HG02870 (cell line): ENCODE results near the gene TNFAIP6.
"Not testable (repeated sequence)": the region's sequence is repeated elsewhere in the genome, so short reads cannot be mapped to it uniquely, and the experiment has no call there.

Source experiments
- ATAC-seq: cut with Tn5 transposase; IDR thresholded peaks from one replicate; pipeline ENCODE4 v1.9.1; 2021; ENCODE audit warnings: mild to moderate bottlenecking, moderate library complexity; ENCODE audit not compliant: unreplicated experiment

The TNFAIP6 gene

DNA sequence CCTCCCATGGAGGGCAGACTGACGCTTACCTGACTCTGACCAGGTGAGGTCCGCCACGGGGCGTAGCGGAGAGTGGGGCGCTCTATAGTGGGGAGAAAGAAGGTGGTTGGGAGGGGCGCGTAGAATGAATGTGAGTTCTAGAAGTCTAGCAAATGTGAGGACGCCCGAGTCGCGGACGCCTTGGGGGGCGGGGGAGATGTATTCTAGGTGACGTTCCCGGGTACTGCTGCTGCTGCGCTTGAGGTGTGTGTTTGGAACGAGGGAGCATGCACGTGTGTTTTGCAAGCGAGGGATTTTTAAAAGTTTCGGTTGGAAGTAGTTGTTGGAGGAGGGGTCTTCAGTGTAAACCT, 53.1 kb downstream of the TNFAIP6 start:
- peak; percentile 34 for ATAC-seq

DNA sequence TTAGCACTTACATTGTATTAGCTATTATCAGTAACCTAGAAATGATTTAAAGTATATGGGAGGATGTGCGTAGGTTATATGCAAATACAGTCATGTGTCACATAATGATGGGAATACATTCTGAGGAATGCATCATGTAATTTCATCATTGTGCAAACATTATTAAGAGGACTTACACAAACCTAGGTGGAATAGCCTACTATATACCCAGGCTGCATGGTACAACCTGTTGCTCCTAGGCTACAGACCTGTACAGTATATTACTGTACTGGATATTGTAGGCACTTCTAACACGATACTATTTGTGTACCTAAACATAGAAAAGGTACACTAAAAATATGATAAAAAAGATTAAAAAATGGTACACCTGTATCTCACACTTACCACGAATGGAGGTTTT, 60.3 kb downstream of the TNFAIP6 start:
- no peak for ATAC-seq

DNA sequence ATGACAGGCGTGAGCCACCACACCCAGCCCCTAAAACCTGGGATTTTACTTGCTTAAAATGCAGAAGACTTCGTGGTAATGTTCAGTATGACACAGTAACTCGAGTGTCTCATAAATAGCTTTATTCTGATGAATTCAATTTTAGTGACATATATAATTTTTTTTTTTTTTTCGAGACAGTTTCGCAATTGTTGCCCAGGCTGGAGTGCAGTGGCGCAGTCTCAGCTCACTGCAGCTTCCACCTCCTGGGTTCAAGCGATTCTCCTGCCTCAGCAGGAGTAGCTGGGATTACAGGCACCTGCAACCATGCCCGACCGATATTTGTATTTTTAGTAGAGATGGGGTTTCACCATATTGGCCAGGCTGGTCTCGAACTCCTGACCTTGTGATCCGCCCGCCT, 64.3 kb downstream of the TNFAIP6 start:
- not testable (repeated sequence) for ATAC-seq

DNA sequence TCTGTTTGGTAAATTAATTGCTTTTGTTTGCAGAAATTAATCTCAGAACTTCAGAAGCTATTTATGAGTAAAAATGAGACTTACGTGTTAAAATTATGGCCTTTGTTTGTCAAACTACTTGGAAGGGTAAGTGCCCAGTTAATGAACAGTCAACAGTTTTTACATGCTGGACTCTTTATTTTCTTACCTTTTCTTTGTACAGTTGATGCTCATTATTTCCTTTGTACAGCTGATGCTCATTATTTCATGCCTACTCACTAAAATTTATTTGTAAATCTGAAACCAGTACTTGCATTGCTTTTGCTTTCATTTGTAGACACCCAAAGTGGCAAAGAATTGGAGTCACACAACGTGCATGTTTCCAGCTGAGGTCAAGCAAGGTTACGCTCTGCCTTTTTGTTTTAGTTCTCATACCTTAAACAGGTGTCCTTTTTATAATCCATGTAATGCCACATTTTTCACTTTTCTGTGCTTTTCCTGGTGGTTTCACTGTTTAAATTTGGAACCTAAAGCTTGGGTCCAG, 65.6 kb downstream of the TNFAIP6 start:
- ATAC-seq = peak; percentile 65

DNA sequence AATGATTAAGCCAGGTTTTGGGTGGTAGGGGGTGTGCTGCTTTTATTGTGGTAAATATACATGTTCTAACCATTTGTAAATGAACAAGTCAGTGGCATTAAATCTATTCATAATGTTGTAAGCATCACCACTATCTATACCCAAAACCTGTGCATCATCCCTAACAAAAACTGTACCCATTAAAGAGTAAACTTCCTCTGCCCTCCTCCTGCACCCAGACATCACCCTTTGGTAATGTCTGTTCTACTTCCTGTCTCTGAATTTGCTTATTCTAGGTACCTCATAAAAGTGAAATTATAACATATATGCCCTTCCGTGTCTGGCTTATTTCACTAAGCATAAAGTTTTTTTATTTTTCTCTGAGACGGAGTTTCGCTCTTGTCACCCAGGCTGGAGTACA, 66.4 kb downstream of the TNFAIP6 start:
- no peak for ATAC-seq
